T follicular helper cell (primary cell): Measurements from ENCODE around the gene DPP10.

Experiments
- DNase-seq: peaks from one replicate; pipeline ENCODE4 v3.0.0-alpha.2; 2020; ENCODE audit warnings: low read depth

DPP10 gene

GRCh38 chr2:114810092-114810491, 367.7 kb downstream of the DPP10 start:
- no peak for DNase-seq

GRCh38 chr2:114812261-114812660, 369.8 kb downstream of the DPP10 start:
- no peak for DNase-seq

GRCh38 chr2:114814355-114814754, 371.9 kb downstream of the DPP10 start:
- DNase-seq = no peak

- no peak for DNase-seq
These were observed 378.6 kb downstream of the DPP10 start for GRCh38 chr2:114821055-114821454.

- no peak for DNase-seq
These were observed 401.5 kb downstream of the DPP10 start for GRCh38 chr2:114843963-114844362.

GRCh38 chr2:114857196-114857595, 414.8 kb downstream of the DPP10 start:
- DNase-seq = no peak

- DNase-seq = no peak
These were observed 417.5 kb downstream of the DPP10 start for GRCh38 chr2:114859726-114860510.

- DNase-seq = no peak
These were observed 419.8 kb downstream of the DPP10 start for GRCh38 chr2:114862243-114862642.

- no peak for DNase-seq
These were observed 422.5 kb downstream of the DPP10 start for GRCh38 chr2:114864901-114865300.

- no peak for DNase-seq
These were observed 437.6 kb downstream of the DPP10 start for GRCh38 chr2:114880046-114880445.

GRCh38 chr2:114919985-114920384, 477.5 kb downstream of the DPP10 start:
- DNase-seq = no peak

GRCh38 chr2:114922076-114922475, 479.6 kb downstream of the DPP10 start:
- no peak for DNase-seq

- DNase-seq = no peak
These were observed 483.1 kb downstream of the DPP10 start for GRCh38 chr2:114925296-114926255.

- no peak for DNase-seq
These were observed 483.9 kb downstream of the DPP10 start for GRCh38 chr2:114926303-114926702.

- DNase-seq = no peak
These were observed 486.8 kb downstream of the DPP10 start for GRCh38 chr2:114929225-114929624.

- DNase-seq = no peak
These were observed 491.3 kb downstream of the DPP10 start for GRCh38 chr2:114933671-114934241.

GRCh38 chr2:114935031-114935430, 492.6 kb downstream of the DPP10 start:
- no peak for DNase-seq

- no peak for DNase-seq
These were observed 495.0 kb downstream of the DPP10 start for GRCh38 chr2:114937366-114937930.

- DNase-seq = no peak
These were observed 498.5 kb downstream of the DPP10 start for GRCh38 chr2:114940785-114941458.

GRCh38 chr2:114949228-114949804, 506.9 kb downstream of the DPP10 start:
- no peak for DNase-seq

GRCh38 chr2:114960389-114960788, 517.9 kb downstream of the DPP10 start:
- DNase-seq = no peak
